Skin epidermis (tissue), 12 donors: ENCODE measurements around the gene NCKAP5.

Experiments
- H3K27ac ChIP-seq, 21 experiments: fragments of 200-600 bp; sonication (generic) in 11 of 21; one replicate each; pipeline ENCODE4 v1.5.0; 2020; ENCODE audit warnings: mild to moderate bottlenecking in 3 of 21, inconsistent platforms in 2 of 21, moderate library complexity in 2 of 21
- H3K4me3 ChIP-seq, 7 experiments: fragments of 200-600 bp; sonication (generic) in 2 of 7; one replicate each; pipeline ENCODE4 v1.5.0; 2020; ENCODE audit warnings: inconsistent platforms in 2 of 7, mild to moderate bottlenecking in 2 of 7, moderate library complexity in 1 of 7

The NCKAP5 gene

DNA sequence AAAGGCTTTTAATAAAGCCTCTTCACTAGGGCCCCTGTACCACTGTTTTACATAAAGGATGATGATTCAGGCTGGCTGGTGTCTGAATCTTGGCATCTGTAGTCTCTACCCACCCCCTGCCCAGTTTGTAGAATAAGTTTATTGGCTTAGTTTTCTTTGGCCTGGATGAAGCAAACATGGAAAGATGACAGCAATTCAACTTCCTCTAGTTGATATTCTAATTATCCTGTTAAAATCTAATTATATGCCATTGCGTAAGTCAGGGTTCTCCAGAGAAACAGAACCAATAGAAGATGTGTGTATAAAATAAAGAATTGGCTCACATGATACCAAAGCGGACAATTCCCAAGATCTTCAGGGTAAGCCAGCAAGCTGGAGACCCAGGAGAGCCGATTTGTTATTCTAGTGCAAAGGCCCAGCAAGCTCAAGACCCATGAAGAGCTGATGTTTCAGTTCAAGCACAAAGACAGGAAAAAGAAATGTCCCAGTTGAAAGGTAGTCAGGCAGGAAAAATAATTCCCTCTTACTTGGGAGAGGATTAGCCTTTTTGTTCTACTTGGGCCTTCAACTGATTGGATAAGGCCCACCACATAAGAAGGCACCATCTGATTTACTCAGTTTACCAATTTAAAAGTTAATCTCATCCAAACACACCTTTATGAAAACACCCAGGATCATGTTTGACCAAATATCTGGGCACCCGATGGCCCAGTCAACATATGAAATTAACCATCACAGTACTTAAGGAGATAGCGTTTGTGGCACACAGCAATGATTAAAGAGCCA is 815.6 kb downstream of the NCKAP5 start:
- no peak overlapping the region for H3K27ac ChIP-seq
- H3K4me3 ChIP-seq = no peak overlapping the region

DNA sequence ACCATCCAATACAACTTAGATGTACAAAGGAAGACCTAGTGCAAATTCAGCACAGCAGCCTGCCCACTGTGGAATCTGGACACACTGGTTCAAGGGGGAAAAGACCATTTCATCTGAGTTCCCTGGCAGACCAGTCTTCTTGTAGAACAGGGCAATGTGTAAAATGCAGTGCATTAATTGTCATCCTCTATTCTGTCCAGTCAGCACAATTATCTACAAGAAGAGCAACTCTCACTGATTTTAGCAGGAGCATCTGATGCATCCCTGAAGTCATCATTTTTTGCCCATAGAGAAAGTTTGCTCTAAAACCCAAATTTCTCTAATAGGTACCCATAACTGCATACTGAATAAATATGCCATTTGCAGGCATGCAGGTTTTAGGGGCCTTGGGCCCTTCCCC is 816.4 kb downstream of the NCKAP5 start:
- no peak overlapping the region for H3K4me3 ChIP-seq

GRCh38 chr2:132750606-132751005 is 817.7 kb downstream of the NCKAP5 start:
- Histone ChIP-seq H3K27ac (no peak overlapping the region), H3K4me3 (no peak overlapping the region)

More for the DNA sequence above, 816.4 kb downstream of the NCKAP5 start:
- no peak overlapping the region for H3K27ac ChIP-seq

DNA sequence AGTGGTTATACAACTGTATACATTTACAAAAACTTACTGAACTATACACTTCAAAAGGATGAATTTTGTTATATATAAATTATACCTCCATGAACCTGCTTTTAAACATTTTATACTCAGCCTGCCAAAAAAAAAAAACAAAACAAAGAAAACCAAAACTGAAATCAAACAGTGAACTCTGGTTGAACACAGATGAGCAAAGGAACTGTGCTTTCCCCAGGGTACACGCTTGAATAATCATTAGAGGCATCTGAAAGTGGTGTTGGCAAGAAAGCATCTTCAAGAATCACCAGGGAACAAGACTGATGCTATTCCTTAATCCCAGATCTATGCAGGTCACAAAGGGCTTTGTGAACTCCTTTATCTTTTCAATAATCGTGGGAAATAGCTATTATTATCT is 821.2 kb downstream of the NCKAP5 start:
- no peak overlapping the region for H3K4me3 ChIP-seq
- H3K27ac ChIP-seq = no peak overlapping the region

DNA sequence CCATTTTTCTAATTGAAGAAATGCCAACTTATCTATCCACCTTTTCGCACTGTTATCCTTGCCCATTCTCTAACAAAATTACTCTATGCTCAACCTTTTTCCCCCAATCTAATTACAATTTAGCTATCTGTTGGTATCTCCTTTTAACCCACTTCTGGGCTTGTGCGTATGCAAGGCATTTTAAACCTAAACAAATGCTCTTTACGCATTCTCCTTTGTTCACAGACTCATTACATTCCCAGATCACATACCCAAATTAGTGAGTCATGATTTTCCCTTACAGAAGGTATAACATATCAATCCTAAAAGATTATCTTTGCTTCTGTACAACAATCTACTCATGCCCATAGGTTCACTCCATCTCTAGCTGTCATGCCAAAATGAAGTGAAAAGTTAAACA is 826.5 kb downstream of the NCKAP5 start:
- Histone ChIP-seq H3K27ac (no peak overlapping the region), H3K4me3 (no peak overlapping the region)

GRCh38 chr2:132740081-132740720 is 828.1 kb downstream of the NCKAP5 start:
- no peak overlapping the region for H3K4me3 ChIP-seq

GRCh38 chr2:132738223-132738622 is 830.0 kb downstream of the NCKAP5 start:
- no peak overlapping the region for H3K27ac ChIP-seq
- H3K4me3 ChIP-seq = no peak overlapping the region

More at GRCh38 chr2:132740081-132740720, 828.1 kb downstream of the NCKAP5 start:
- no peak overlapping the region for H3K27ac ChIP-seq

GRCh38 chr2:132736059-132736458 is 832.2 kb downstream of the NCKAP5 start:
- no peak overlapping the region for H3K4me3 ChIP-seq
- no peak overlapping the region for H3K27ac ChIP-seq

GRCh38 chr2:132734961-132735360 is 833.3 kb downstream of the NCKAP5 start:
- no peak overlapping the region for H3K4me3 ChIP-seq
- H3K27ac ChIP-seq = no peak overlapping the region

DNA sequence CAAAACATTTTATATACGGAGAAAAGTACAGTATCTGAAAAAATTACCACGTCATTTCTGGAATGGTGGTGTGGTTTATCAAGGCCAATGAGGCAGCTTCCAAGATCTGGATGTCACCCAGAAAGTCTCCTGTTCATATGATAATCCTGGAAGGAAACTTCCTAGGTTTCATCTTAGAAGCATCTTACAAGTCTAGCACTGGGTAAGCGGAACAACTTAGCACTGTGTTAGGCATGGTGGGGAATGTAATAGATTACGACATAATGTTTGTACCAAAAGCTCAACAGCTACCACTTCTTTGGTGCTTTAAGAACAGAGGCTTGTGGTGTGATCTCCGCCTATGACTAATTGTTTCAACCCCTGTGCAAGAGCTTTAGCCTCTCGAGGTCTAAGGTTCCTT is 835.2 kb downstream of the NCKAP5 start:
- no peak overlapping the region for H3K4me3 ChIP-seq
- no peak overlapping the region for H3K27ac ChIP-seq

DNA sequence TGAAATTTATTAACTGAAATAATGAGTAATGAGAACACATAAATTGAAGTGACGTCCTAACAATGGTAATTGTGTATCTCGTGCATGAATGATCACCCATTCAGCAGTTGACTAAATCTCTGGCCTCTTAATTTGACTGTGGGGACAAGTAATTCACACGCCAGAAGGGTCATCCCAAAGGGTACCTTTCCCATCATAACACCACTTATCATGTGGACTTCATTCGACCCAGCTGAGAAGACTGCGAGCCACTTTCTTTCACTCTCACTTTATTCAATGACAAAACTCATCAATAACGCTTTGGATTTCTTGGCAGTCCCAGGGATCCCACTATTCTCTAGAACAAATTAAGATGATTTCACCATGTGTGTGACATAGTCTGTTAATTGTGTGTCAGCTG is 835.6 kb downstream of the NCKAP5 start:
- H3K27ac ChIP-seq = no peak overlapping the region
- no peak overlapping the region for H3K4me3 ChIP-seq

- Histone ChIP-seq H3K4me3 (no peak overlapping the region), H3K27ac (no peak overlapping the region)
Observed at GRCh38 chr2:132731441-132731840, 836.8 kb downstream of the NCKAP5 start.

DNA sequence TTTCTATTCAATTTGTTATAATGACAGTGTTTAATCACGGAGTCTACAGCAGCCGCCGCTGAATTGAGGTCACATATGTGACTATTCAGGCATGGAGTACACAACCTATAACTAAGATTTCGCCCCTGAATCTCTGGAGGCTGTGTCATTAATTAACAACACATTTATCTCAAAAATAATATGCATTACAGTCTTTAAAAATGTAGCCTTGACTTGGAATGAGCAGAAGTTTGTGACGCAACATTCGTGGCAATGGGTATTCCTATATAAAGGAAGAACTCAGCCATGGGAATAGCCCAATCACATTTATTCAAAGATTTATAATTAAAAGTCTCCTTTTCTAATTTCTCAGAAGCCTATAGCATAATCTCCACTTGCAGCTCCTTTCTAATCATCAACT is 837.7 kb downstream of the NCKAP5 start:
- Histone ChIP-seq H3K4me3 (no peak overlapping the region), H3K27ac (no peak overlapping the region)

- Histone ChIP-seq H3K4me3 (no peak overlapping the region), H3K27ac (no peak overlapping the region)
Observed at GRCh38 chr2:132729522-132729921, 838.7 kb downstream of the NCKAP5 start.

- H3K27ac ChIP-seq = no peak overlapping the region
Observed at GRCh38 chr2:132726155-132726554, 842.1 kb downstream of the NCKAP5 start.

DNA sequence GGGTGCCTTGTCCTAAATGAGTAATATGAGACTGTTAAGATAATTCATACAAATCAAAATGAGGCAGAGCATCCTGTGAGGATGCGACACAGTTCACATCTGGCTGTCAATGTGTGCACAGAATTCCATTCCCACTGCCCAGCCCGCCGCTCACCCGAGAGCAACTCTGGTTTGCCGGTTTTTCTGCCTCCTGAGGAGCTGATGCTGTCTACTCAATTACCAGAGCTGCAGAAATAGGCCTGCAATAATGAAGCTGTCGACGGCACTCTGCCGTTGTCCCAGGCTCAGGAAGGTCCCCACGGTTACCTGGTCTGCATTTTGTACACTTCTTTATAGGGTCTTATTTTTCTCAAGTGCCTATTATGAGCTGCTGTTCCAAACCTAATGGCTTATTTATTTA is 842.5 kb downstream of the NCKAP5 start:
- H3K27ac ChIP-seq = no peak overlapping the region
- H3K4me3 ChIP-seq = no peak overlapping the region

More at GRCh38 chr2:132726155-132726554, 842.1 kb downstream of the NCKAP5 start:
- no peak overlapping the region for H3K4me3 ChIP-seq

DNA sequence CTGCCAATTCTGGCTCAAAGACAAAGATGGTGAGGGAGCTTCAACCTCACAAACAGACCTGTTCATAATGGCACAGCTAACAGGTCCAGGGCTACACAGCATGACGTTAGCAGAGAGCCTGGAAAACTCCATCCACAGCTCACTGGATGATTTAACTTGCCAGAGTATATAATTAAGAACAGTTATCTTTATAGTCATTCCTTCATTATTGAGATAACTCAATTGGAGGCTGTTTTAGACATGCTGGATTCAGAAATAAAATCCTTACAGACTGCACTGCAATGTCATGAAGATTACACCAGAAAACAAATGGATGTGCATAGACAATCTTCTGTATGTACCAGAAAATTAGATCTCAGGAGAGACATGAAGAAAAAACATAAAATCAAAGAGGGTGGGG is 843.1 kb downstream of the NCKAP5 start:
- Histone ChIP-seq H3K27ac (no peak overlapping the region), H3K4me3 (no peak overlapping the region)

- H3K27ac ChIP-seq = no peak overlapping the region
- no peak overlapping the region for H3K4me3 ChIP-seq
Observed at GRCh38 chr2:132721938-132722337, 846.3 kb downstream of the NCKAP5 start.

- H3K27ac ChIP-seq = no peak overlapping the region
Observed at GRCh38 chr2:132720393-132720792, 847.9 kb downstream of the NCKAP5 start.

DNA sequence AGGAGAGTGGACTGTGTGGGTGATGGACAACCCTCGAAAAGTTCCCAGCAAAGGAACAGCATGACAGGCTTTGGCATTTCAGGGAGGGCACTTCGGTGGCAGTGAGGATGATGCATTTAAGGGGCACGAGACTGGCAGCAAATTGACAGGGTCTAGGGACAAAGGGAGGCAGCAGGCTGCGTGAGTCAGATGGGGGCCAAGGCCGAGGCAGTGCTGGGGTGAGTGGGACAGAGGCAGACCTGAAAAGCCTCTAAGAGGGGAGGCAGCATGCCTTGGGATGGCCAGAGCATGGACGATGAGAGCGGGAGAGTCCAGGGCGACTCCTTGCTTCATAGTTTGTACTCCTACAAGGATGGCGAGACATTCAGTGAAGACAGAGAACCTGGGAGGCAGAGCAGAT is 848.8 kb downstream of the NCKAP5 start:
- no peak overlapping the region for H3K4me3 ChIP-seq
- no peak overlapping the region for H3K27ac ChIP-seq

More at GRCh38 chr2:132720393-132720792, 847.9 kb downstream of the NCKAP5 start:
- no peak overlapping the region for H3K4me3 ChIP-seq

GRCh38 chr2:132716954-132717353 is 851.3 kb downstream of the NCKAP5 start:
- H3K4me3 ChIP-seq = no peak overlapping the region
- no peak overlapping the region for H3K27ac ChIP-seq
